HG03060 (cell line): ENCODE data around the gene ZNF280B.

Source experiments
- ATAC-seq: cut with Tn5 transposase; IDR thresholded peaks from one replicate; pipeline ENCODE4 v1.9.1; 2021; ENCODE audit warnings: low read depth, moderate number of reproducible peaks; ENCODE audit not compliant: unreplicated experiment

Gene ZNF280B

GRCh38 chr22:22508274-22509176, at the start of gene ZNF280B:
Gene ZNF280B (minus strand): TSS chr22:22508742. CDS start chr22:22489398, 19,344 bp downstream.
- ATAC-seq: no peak

GRCh38 chr22:22556995-22557925, 48.7 kb upstream of the ZNF280B start:
- no peak for ATAC-seq

GRCh38 chr22:22556578-22556977, 48.0 kb upstream of the ZNF280B start:
- ATAC-seq: no peak

- ATAC-seq: no peak
These were observed 47.1 kb upstream of the ZNF280B start for GRCh38 chr22:22555596-22555995.

- no peak for ATAC-seq
These were observed 46.2 kb upstream of the ZNF280B start for GRCh38 chr22:22554587-22555284.

GRCh38 chr22:22553735-22554586, 45.4 kb upstream of the ZNF280B start:
- no peak for ATAC-seq

- ATAC-seq: no peak
These were observed 44.6 kb upstream of the ZNF280B start for GRCh38 chr22:22553141-22553540.

GRCh38 chr22:22552630-22553029, 44.1 kb upstream of the ZNF280B start:
- no peak for ATAC-seq

GRCh38 chr22:22550789-22551434, 42.4 kb upstream of the ZNF280B start:
- ATAC-seq: no peak

GRCh38 chr22:22548910-22549309, 40.4 kb upstream of the ZNF280B start:
- ATAC-seq: no peak

GRCh38 chr22:22548317-22548716, 39.8 kb upstream of the ZNF280B start:
- no peak for ATAC-seq

GRCh38 chr22:22547692-22548300, 39.3 kb upstream of the ZNF280B start:
- ATAC-seq: no peak

GRCh38 chr22:22547226-22547625, 38.7 kb upstream of the ZNF280B start:
- ATAC-seq: no peak

GRCh38 chr22:22546490-22546889, 37.9 kb upstream of the ZNF280B start:
- ATAC-seq: no peak

- no peak for ATAC-seq
These were observed 36.5 kb upstream of the ZNF280B start for GRCh38 chr22:22545084-22545483.

GRCh38 chr22:22538226-22538989, 29.9 kb upstream of the ZNF280B start:
- ATAC-seq: no peak

GRCh38 chr22:22536916-22537315, 28.4 kb upstream of the ZNF280B start:
- no peak for ATAC-seq

- ATAC-seq: no peak
These were observed 28.0 kb upstream of the ZNF280B start for GRCh38 chr22:22536515-22536914.
